Type B pancreatic cell (in vitro differentiated cells): Measurements from ENCODE around the gene CEBPA. TPM values are rescaled to one million over a fixed set of nuclear protein-coding genes. Genes with fewer than 3 reads are reported as not detected.

Experiments
- DNase-seq: peaks from one replicate; pipeline ENCODE4 v3.0.0; 2021; ENCODE audit warnings: mixed read lengths; ENCODE audit not compliant: unreplicated experiment; ENCODE audit errors: extremely low spot score
- H3K27ac Mint-ChIP-seq: 2 replicates; pipeline ENCODE4 v1.8.0; 2021; ENCODE audit warnings: mild to moderate bottlenecking, mixed read lengths
- H3K27me3 Mint-ChIP-seq: 2 replicates; pipeline ENCODE4 v1.8.0; 2021; ENCODE audit warnings: mixed read lengths
- H3K36me3 Mint-ChIP-seq: 2 replicates; pipeline ENCODE4 v1.8.0; 2021; ENCODE audit warnings: mixed read lengths
- H3K4me1 Mint-ChIP-seq: one replicate; pipeline ENCODE4 v1.8.0; 2021; ENCODE audit warnings: mixed read lengths; ENCODE audit not compliant: unreplicated experiment
- H3K4me3 Mint-ChIP-seq: 2 replicates; pipeline ENCODE4 v1.8.0; 2021; ENCODE audit warnings: mild to moderate bottlenecking, mixed read lengths
- H3K9me3 Mint-ChIP-seq: 2 replicates; pipeline ENCODE4 v1.8.0; 2021; ENCODE audit warnings: mixed read lengths
- CTCF ChIP-seq: fragments of 200-600 bp; sonication (generic); conservative IDR thresholded peaks from 2 replicates; pipeline ENCODE4 v1.5.0; 2021; ENCODE audit warnings: antibody characterized with exemption, mild to moderate bottlenecking
- total RNA-seq: library from RNA; stranded (reverse); gene quantifications from 2 replicates; pipeline ENCODE4 v1.2.1, GENCODE V29; 2021; ENCODE audit warnings: low replicate concordance

CEBPA gene
- total RNA-seq, 1 donor from 2014 or later = 24.4 TPM

- TF ChIP-seq CTCF = no peak
- no peak overlapping the region for H3K4me3 Mint-ChIP-seq
- H3K36me3 Mint-ChIP-seq = no peaks in the 10 kb centered on the region
- no peaks in the 10 kb centered on the region for H3K27me3 Mint-ChIP-seq
- no peak overlapping the region for H3K27ac Mint-ChIP-seq
- no peak for DNase-seq
- H3K9me3 Mint-ChIP-seq = no peaks in the 10 kb centered on the region
- H3K4me1 Mint-ChIP-seq = peaks cover 6% of the 10 kb centered on the region
Measured at GRCh38 chr19:33268162-33268991, 34.0 kb downstream of the CEBPA start.

GRCh38 chr19:33267706-33268105, 34.6 kb downstream of the CEBPA start:
- Mint-ChIP-seq H3K4me3 (no peak overlapping the region), H3K27ac (no peak overlapping the region), H3K36me3 (no peaks in the 10 kb centered on the region), H3K27me3 (no peaks in the 10 kb centered on the region), H3K9me3 (no peaks in the 10 kb centered on the region), H3K4me1 (peaks cover under 1% of the 10 kb centered on the region)
- no peak for DNase-seq
- no peak for TF ChIP-seq CTCF

GRCh38 chr19:33266974-33267484, 35.3 kb downstream of the CEBPA start:
- Mint-ChIP-seq H3K4me3 (no peak overlapping the region), H3K9me3 (no peaks in the 10 kb centered on the region), H3K27me3 (no peaks in the 10 kb centered on the region), H3K36me3 (no peaks in the 10 kb centered on the region), H3K4me1 (no peaks in the 10 kb centered on the region), H3K27ac (no peak overlapping the region)
- DNase-seq = no peak
- TF ChIP-seq CTCF = no peak

GRCh38 chr19:33264881-33265445, 37.4 kb downstream of the CEBPA start:
- Mint-ChIP-seq H3K36me3 (no peaks in the 10 kb centered on the region), H3K4me3 (no peak overlapping the region), H3K27me3 (no peaks in the 10 kb centered on the region), H3K27ac (no peak overlapping the region), H3K9me3 (no peaks in the 10 kb centered on the region), H3K4me1 (no peaks in the 10 kb centered on the region)
- no peak for TF ChIP-seq CTCF
- no peak for DNase-seq

GRCh38 chr19:33263325-33264023, 38.9 kb downstream of the CEBPA start:
- H3K36me3 Mint-ChIP-seq = no peaks in the 10 kb centered on the region

More at GRCh38 chr19:33263325-33264023, 38.9 kb downstream of the CEBPA start:
- no peak for TF ChIP-seq CTCF
- Mint-ChIP-seq H3K9me3 (no peaks in the 10 kb centered on the region), H3K27me3 (no peaks in the 10 kb centered on the region), H3K4me1 (no peaks in the 10 kb centered on the region), H3K4me3 (no peak overlapping the region), H3K27ac (no peak overlapping the region)
- no peak for DNase-seq
